Stimulated activated CD8-positive, alpha-beta memory T cell treated with anti-CD3 and anti-CD28 coated beads, Interleukin-4, amount 100 ng/mL, for 48 hours (primary cell): ENCODE data around the gene MC4R.
"Not testable (repeated sequence)": the region's sequence is repeated elsewhere in the genome, so short reads cannot be mapped to it uniquely, and the experiment has no call there.

ENCODE experiments used
- DNase-seq: peaks from one replicate; pipeline ENCODE4 v3.0.0-alpha.2; 2020

The MC4R gene

GRCh38 chr18:60372596-60372995 is at the start of gene MC4R:
Gene MC4R, minus strand, starts transcription at chr18:60372775. Its CDS starts 426 bp downstream, at chr18:60372349.
- no peak for DNase-seq

- DNase-seq, result not testable (repeated sequence)
Measured at GRCh38 chr18:60422306-60422705, 49.7 kb upstream of the MC4R start.

- DNase-seq, result no peak
Measured at GRCh38 chr18:60421356-60422118, 49.0 kb upstream of the MC4R start.

- DNase-seq, result no peak
Measured at GRCh38 chr18:60417946-60418345, 45.4 kb upstream of the MC4R start.

GRCh38 chr18:60413944-60414547 is 41.5 kb upstream of the MC4R start:
- DNase-seq, result no peak

GRCh38 chr18:60411715-60412114 is 39.1 kb upstream of the MC4R start:
- DNase-seq, result no peak

- no peak for DNase-seq
Measured at GRCh38 chr18:60406721-60407120, 34.1 kb upstream of the MC4R start.

- no peak for DNase-seq
Measured at GRCh38 chr18:60404486-60405085, 32.0 kb upstream of the MC4R start.

GRCh38 chr18:60401346-60401745 is 28.8 kb upstream of the MC4R start:
- no peak for DNase-seq

- no peak for DNase-seq
Measured at GRCh38 chr18:60391571-60392226, 19.1 kb upstream of the MC4R start.

GRCh38 chr18:60389314-60389713 is 16.7 kb upstream of the MC4R start:
- DNase-seq, result no peak

GRCh38 chr18:60385693-60386092 is 13.1 kb upstream of the MC4R start:
- no peak for DNase-seq

- DNase-seq, result no peak
Measured at GRCh38 chr18:60383893-60384292, 11.3 kb upstream of the MC4R start.

GRCh38 chr18:60377778-60378469 is 5.3 kb upstream of the MC4R start:
- no peak for DNase-seq

- no peak for DNase-seq
Measured at GRCh38 chr18:60372132-60372531, 443 bp downstream of the MC4R start.

- DNase-seq, result no peak
Measured at GRCh38 chr18:60358516-60358915, 14.1 kb downstream of the MC4R start.

- no peak for DNase-seq
Measured at GRCh38 chr18:60350941-60351340, 21.6 kb downstream of the MC4R start.

- no peak for DNase-seq
Measured at GRCh38 chr18:60350150-60350549, 22.4 kb downstream of the MC4R start.

GRCh38 chr18:60347526-60348045 is 25.0 kb downstream of the MC4R start:
- DNase-seq, result no peak

- no peak for DNase-seq
Measured at GRCh38 chr18:60339018-60339417, 33.6 kb downstream of the MC4R start.

GRCh38 chr18:60331890-60332289 is 40.7 kb downstream of the MC4R start:
- no peak for DNase-seq

GRCh38 chr18:60329131-60329530 is 43.4 kb downstream of the MC4R start:
- no peak for DNase-seq

GRCh38 chr18:60327880-60328279 is 44.7 kb downstream of the MC4R start:
- DNase-seq, result no peak
